GM19193 (cell line): Measurements from ENCODE around the gene SCD5.

Source experiments
- POLR2A ChIP-seq: IDR thresholded peaks from 4 replicates; pipeline ENCODE4 v1.6.1; 2011; ENCODE audit not compliant: insufficient read depth, insufficient read length; ENCODE audit errors: extremely low read depth

The SCD5 gene

DNA sequence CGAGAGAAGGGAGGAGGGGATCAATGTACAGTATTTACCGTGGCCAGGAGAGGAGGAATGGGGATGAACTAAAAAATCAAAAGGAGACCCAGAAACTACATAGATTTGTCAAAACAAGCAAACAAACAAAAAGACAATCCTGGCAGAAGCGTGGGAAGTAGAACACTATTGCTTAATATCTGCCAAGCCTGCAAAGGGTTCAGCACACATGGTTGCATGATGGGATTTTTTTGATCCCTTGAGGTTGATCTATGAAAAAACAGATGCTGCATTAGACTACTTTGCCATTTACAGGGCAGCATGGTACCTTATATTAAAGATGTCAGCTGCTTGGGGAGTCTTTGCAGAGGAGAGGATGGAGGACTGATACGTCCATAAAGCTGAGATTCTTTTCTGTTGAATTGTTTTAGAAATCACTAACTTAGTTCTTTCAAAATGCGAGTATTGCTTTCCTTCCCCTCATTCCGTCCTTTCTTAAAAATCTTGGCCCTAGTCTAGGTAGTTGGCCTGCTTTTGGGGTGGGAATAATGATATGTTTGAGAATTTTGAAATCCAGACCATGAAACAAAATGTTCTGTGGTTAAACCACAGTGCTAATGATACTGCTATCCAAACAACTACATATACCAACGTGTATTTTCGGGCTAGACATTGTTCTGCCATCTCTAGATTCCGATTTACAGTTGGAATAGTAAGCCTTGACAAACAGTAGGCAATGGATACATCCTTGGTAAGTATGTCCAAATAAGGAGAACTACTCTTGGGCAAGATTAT lies 197.2 kb downstream of the SCD5 start:
- no peak for TF ChIP-seq POLR2A

DNA sequence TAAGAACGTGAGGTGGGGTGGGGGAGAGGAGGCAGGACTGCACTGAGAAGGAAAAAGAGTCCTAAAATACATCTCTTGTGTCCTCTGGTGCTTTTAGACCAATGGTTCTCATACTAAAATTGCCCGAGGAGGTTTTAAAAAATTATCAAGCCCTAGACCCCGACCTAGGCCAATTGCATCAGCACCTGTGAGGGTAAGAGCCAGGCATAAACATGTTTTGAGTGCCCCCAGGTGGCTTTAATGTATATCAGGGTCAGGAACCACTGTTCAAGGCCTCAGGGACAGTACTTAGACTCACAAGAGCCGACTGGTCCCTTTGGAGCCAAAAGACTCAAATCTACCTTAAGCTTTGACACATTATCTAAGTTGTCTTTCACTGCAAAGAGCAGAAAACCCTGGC lies 199.3 kb downstream of the SCD5 start:
- TF ChIP-seq POLR2A: no peak

DNA sequence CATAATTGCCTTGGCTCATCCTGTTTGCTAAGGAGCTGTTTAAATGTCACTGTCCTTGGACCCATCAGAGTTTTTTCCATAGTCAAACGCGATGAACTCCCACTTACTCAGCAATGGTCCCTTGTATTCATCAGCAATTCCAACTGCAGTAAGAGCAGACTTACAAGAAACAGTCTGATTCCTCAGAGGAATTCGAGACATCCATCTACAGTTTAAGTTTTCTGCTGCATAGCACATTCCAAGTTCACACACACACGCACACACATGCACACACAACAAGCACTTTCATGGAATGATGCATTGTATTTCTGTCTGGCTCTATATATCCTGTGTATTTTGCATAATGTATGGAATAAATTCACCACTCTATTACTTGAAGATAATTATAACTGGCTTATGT lies 204.1 kb downstream of the SCD5 start:
- no peak for TF ChIP-seq POLR2A

GRCh38 chr4:82593411-82593810 lies 205.2 kb downstream of the SCD5 start:
- TF ChIP-seq POLR2A: no peak

- no peak for TF ChIP-seq POLR2A
Measured at GRCh38 chr4:82592639-82593038, 206.0 kb downstream of the SCD5 start.

- TF ChIP-seq POLR2A: no peak
Measured at GRCh38 chr4:82591592-82591991, 207.0 kb downstream of the SCD5 start.

DNA sequence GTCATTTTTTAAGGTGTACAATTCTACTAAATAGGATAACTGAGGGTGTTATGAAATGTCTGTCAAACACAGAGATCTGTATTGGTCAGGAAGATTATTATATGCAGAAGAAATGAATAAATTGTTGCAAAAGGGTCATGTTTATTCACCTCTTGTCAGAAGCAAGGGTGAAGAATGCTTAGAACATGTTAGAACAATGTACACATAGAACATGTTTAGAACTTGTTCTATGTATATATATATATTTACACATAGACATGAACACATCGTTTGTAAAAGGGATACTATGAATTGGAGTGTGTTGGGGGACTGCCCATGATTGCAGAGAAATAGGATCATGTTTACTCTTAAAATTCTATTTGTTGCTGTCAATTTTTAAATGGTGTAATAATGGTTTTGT lies 208.8 kb downstream of the SCD5 start:
- TF ChIP-seq POLR2A: no peak

- no peak for TF ChIP-seq POLR2A
Measured at GRCh38 chr4:82588771-82589270, 209.8 kb downstream of the SCD5 start.

GRCh38 chr4:82587826-82588540 lies 210.6 kb downstream of the SCD5 start:
- no peak for TF ChIP-seq POLR2A

DNA sequence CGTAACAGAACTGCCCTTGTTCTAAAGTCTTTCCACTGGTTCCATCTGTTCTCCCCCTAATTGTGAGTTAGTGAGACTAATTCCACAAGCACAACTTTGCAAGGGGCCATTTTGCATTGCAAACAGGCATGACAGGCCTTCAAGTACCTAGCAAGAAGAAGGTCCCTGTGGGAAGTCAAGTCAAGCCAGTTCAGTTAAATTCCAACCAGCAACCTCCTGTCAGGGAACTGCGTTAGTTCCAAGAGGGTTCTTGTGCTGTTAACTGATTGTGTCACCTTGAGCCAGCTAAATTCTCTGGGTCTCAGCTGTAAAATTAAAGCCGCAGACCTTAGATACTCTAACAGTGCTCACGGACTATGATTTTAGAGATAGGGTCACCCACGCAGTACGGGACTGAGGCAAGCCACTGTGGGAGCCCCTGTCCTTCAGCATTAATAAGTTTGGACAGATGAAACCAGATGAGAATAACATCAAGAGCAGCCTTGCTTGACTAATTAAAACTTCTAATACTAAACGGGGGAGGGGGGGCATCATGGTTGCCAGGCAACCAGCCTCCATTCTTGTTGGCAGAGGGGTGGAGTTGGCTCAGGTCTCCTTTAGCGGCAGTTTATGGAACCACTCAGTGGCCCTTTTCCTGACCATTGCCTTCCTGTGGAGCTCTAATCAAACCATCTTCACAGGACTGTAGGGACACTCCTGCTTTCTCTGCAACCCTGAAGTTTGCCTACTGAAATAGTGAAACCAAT lies 212.7 kb downstream of the SCD5 start:
- TF ChIP-seq POLR2A: no peak

DNA sequence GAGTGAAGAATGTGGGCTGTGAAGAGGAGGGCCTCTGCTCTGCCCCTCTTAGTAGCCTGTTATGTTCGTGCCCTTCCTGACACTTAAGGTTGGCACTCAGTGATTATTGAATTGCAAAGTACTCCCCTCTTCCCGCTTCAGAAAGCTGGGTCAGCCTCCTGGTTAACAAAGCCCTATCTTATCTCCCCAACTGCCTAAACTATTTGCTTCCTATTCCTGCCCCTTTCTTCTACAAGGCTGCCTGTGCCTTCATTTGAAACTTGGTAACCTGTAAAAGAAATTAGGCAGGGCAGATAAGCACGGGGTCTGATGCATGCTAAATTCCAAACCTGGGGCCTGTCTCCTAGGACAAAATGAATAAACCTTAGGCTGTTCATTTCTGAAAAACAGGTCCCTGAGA lies 213.7 kb downstream of the SCD5 start:
- TF ChIP-seq POLR2A: no peak

DNA sequence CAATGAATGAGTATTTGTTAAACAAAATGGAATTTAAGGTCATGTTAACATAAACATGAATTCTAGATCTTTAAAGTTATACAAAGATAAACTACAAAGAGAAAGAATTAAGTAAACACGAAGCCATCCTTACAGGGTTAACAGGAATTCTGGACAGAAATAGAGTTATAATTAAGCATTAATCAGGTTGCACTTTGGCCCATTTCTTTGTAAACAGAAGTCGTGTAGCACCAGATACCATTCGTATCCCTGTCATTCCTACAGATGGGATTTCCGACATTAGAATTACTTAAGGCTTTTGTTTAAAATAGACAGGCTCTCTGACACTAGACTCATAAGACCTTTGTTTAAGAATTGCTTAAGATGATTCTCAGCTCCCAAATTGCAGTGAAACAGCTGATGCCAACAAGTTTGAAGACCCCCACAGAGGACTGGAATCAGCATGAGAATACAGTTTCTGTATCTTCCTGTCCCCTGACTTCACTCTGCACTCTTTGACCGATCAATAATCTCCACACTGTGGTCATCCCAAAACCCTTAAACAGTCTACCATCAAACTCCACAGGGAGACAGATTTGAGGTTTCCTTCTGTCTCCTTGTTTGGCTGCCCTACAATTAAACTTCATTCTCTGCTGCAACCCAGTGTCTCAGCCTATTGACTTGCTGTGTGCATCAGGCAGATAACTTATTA lies 214.6 kb downstream of the SCD5 start:
- TF ChIP-seq POLR2A: no peak

- no peak for TF ChIP-seq POLR2A
Measured at GRCh38 chr4:82579932-82580331, 218.7 kb downstream of the SCD5 start.
